H9 (cell line): Measurements from ENCODE around the gene SLC1A6. TPM values are rescaled to one million over a fixed set of nuclear protein-coding genes. Genes with fewer than 3 reads are reported as not detected.

ENCODE experiments used
- DNase-seq: peaks from one replicate; pipeline ENCODE4 v3.0.0-alpha.2; 2017
- H2AFZ ChIP-seq: one replicate; pipeline ENCODE4 v1.6.1; 2013; ENCODE audit warnings: mild to moderate bottlenecking, low read length, control low read depth, moderate library complexity
- H2AK5ac ChIP-seq: 2 replicates; pipeline ENCODE4 v1.6.1; 2013; ENCODE audit warnings: low read length, control low read depth, mixed read lengths; ENCODE audit not compliant: insufficient read length
- H2BK120ac ChIP-seq: one replicate; pipeline ENCODE4 v1.6.1; 2013; ENCODE audit warnings: low read depth, mild to moderate bottlenecking, low read length, control low read depth, inconsistent platforms; ENCODE audit not compliant: poor library complexity, severe bottlenecking
- H2BK12ac ChIP-seq: 2 replicates; pipeline ENCODE4 v1.6.1; 2013; ENCODE audit warnings: low read length, control low read depth, mixed read lengths, low read depth; ENCODE audit not compliant: insufficient read length
- H2BK15ac ChIP-seq: 2 replicates; pipeline ENCODE4 v1.6.1; 2013; ENCODE audit warnings: low read depth, low read length, control low read depth
- H2BK20ac ChIP-seq: one replicate; pipeline ENCODE4 v1.6.1; 2013; ENCODE audit warnings: low read depth, mild to moderate bottlenecking, low read length, control low read depth, inconsistent platforms; ENCODE audit not compliant: poor library complexity, severe bottlenecking
- H2BK5ac ChIP-seq: 2 replicates; pipeline ENCODE4 v1.6.1; 2013; ENCODE audit warnings: low read length, control low read depth, mixed read lengths; ENCODE audit not compliant: insufficient read length
- H3K14ac ChIP-seq: 2 replicates; pipeline ENCODE4 v1.6.1; 2013; ENCODE audit warnings: low read length, control low read depth; ENCODE audit not compliant: insufficient read depth
- H3K18ac ChIP-seq: 2 replicates; pipeline ENCODE4 v1.6.1; 2013; ENCODE audit warnings: low read depth, mild to moderate bottlenecking, mixed read lengths, low read length, control low read depth; ENCODE audit not compliant: insufficient read length
- H3K23ac ChIP-seq: 2 replicates; pipeline ENCODE4 v1.6.1; 2013; ENCODE audit warnings: low read length, control low read depth, mixed read lengths, low read depth; ENCODE audit not compliant: insufficient read length
- H3K23me2 ChIP-seq: 2 replicates; pipeline ENCODE4 v1.6.1; 2013; ENCODE audit warnings: low read depth, mild to moderate bottlenecking, mixed read lengths, low read length, control low read depth; ENCODE audit not compliant: insufficient read length, poor library complexity, severe bottlenecking
- H3K27ac ChIP-seq: 2 replicates; pipeline ENCODE4 v1.5.1; 2013; ENCODE audit warnings: low read length, control low read depth, mixed read lengths, low read depth; ENCODE audit not compliant: insufficient read length
- H3K27me3 ChIP-seq: 2 replicates; pipeline ENCODE4 v1.6.1; 2013; ENCODE audit warnings: low read length, control low read depth, inconsistent platforms; ENCODE audit not compliant: insufficient read depth
- H3K4ac ChIP-seq: 2 replicates; pipeline ENCODE4 v1.6.1; 2013; ENCODE audit warnings: low read depth, mild to moderate bottlenecking, control low read depth, inconsistent platforms, low read length, moderate library complexity
- H3K4me1 ChIP-seq: 2 replicates; pipeline ENCODE4 v1.6.1; 2013; ENCODE audit warnings: low read length, control low read depth, inconsistent platforms; ENCODE audit not compliant: insufficient read depth
- H3K4me2 ChIP-seq: 2 replicates; pipeline ENCODE4 v1.6.1; 2013; ENCODE audit warnings: low read length, control low read depth, mixed read lengths; ENCODE audit not compliant: insufficient read length, insufficient read depth
- H3K56ac ChIP-seq: 2 replicates; pipeline ENCODE4 v1.6.1; 2013; ENCODE audit warnings: low read depth, mild to moderate bottlenecking, mixed read lengths, low read length, control low read depth; ENCODE audit not compliant: insufficient read length
- H3K79me1 ChIP-seq: 2 replicates; pipeline ENCODE4 v1.6.1; 2013; ENCODE audit warnings: low read depth, mild to moderate bottlenecking, moderate library complexity, low read length, control low read depth, inconsistent platforms; ENCODE audit not compliant: insufficient read depth, poor library complexity, severe bottlenecking
- H3K79me2 ChIP-seq: 2 replicates; pipeline ENCODE4 v1.6.1; 2013; ENCODE audit warnings: low read length, control low read depth, inconsistent platforms; ENCODE audit not compliant: insufficient read depth
- H3K9ac ChIP-seq: 2 replicates; pipeline ENCODE4 v1.6.1; 2013; ENCODE audit warnings: low read length, control low read depth, mixed read lengths; ENCODE audit not compliant: insufficient read length; ENCODE audit errors: extremely low read depth
- H3K9me3 ChIP-seq: one replicate; pipeline ENCODE4 v1.6.1; 2013; ENCODE audit warnings: low read depth, low read length, inconsistent platforms; ENCODE audit not compliant: control insufficient read depth
- H3T11ph ChIP-seq: one replicate; pipeline ENCODE4 v1.6.1; 2013; ENCODE audit warnings: mild to moderate bottlenecking, low read length, control low read depth, inconsistent platforms
- H4K20me1 ChIP-seq: one replicate; pipeline ENCODE4 v1.6.1; 2013; ENCODE audit not compliant: control insufficient read depth, insufficient read length, insufficient read depth
- H4K5ac ChIP-seq: 2 replicates; pipeline ENCODE4 v1.6.1; 2013; ENCODE audit warnings: low read depth, mild to moderate bottlenecking, mixed read lengths, low read length, control low read depth; ENCODE audit not compliant: insufficient read length
- H4K8ac ChIP-seq: replicated peaks from 2 replicates; pipeline ENCODE4 v1.6.1; 2013; ENCODE audit warnings: low read length, control low read depth, mixed read lengths, low read depth; ENCODE audit not compliant: insufficient read length
- H4K91ac ChIP-seq: 2 replicates; pipeline ENCODE4 v1.6.1; 2013; ENCODE audit warnings: low read depth, mild to moderate bottlenecking, moderate library complexity, mixed read lengths, low read length, control low read depth; ENCODE audit not compliant: insufficient read length
- H3K27ac Mint-ChIP-seq, 3 experiments: 2 replicates in 2 of 3; 3 replicates in 1 of 3; pipeline ENCODE4 v1.8.0; 2020 to 2021; ENCODE audit warnings: mixed read lengths in 3 of 3, mild to moderate bottlenecking in 1 of 3, moderate library complexity in 1 of 3
- H3K27me3 Mint-ChIP-seq: 2 replicates; pipeline ENCODE4 v1.8.0; 2021; ENCODE audit warnings: low read depth, mild to moderate bottlenecking, moderate library complexity, mixed read lengths
- H3K36me3 Mint-ChIP-seq, 3 experiments: 2 replicates in 2 of 3; 3 replicates in 1 of 3; pipeline ENCODE4 v1.8.0; 2020 to 2021; ENCODE audit warnings: low read depth in 3 of 3, mixed read lengths in 3 of 3; ENCODE audit not compliant: insufficient read depth in 1 of 3
- H3K4me1 Mint-ChIP-seq, 2 experiments: 2 replicates each; pipeline ENCODE4 v1.8.0; 2020; ENCODE audit warnings: mixed read lengths in 2 of 2
- H3K4me3 Mint-ChIP-seq, 2 experiments: 2 replicates in 1 of 2; 3 replicates in 1 of 2; pipeline ENCODE4 v1.8.0; 2020 to 2021; ENCODE audit warnings: mild to moderate bottlenecking in 2 of 2, mixed read lengths in 2 of 2, moderate library complexity in 1 of 2
- H3K9me3 Mint-ChIP-seq, 2 experiments: 2 replicates in 1 of 2; 3 replicates in 1 of 2; pipeline ENCODE4 v1.8.0; 2020; ENCODE audit warnings: mild to moderate bottlenecking in 2 of 2, mixed read lengths in 2 of 2, moderate library complexity in 1 of 2
- CTCF ChIP-seq: fragments of 200-600 bp; sonication (generic); conservative IDR thresholded peaks from 3 replicates; pipeline ENCODE4 v1.8.0; 2021; ENCODE audit warnings: antibody characterized with exemption, mild to moderate bottlenecking
- WGBS: extraction: QIAGEN DNeasy Blood & Tissue Kit; methylation state at CpG from one replicate; pipeline ENCODE4 v1.1.7; 2013; ENCODE audit warnings: missing lambda C conversion rate, low lambda C conversion rate, mixed read lengths; ENCODE audit not compliant: insufficient read length; ENCODE audit errors: extremely low coverage; 5-methylcytosine and 5-hydroxymethylcytosine counted together
- total RNA-seq: library from RNA; stranded (reverse); gene quantifications from 2 replicates; pipeline ENCODE4 v1.2.1, GENCODE V29; 2021

Gene SLC1A6
- total RNA-seq, 1 experiment from 2014 or later, result 8.3 TPM

- Mint-ChIP-seq H3K27ac (no peak overlapping the region), H3K27me3 (0 out of 2 replicates have a peak, but pooled peaks cover 1% of the 10 kb centered on the region), H3K9me3 (peaks cover 28 to 51% of the 10 kb centered on the region in 2 experiments), H3K4me1 (no peaks in the 10 kb centered on the region), H3K4me3 (no peak overlapping the region), H3K36me3 (peaks cover 20 to 28% (median 24%) of the 10 kb centered on the region in 3 experiments)
- Histone ChIP-seq H4K5ac (no peak overlapping the region), H3T11ph (no peak overlapping the region), H3K4ac (no peak overlapping the region), H3K56ac (no peak overlapping the region), H3K27ac (no peak overlapping the region), H3K79me1 (no peaks in the 10 kb centered on the region), H4K91ac (no peak overlapping the region), H3K4me2 (no peak overlapping the region), H3K4me1 (no peaks in the 10 kb centered on the region), H3K79me2 (no peaks in the 10 kb centered on the region), H3K27me3 (no peaks in the 10 kb centered on the region), H2BK5ac (no peak overlapping the region), H3K14ac (no peak overlapping the region), H4K20me1 (no peaks in the 10 kb centered on the region), H2BK15ac (no peak overlapping the region), H4K8ac (no peak overlapping the region), H2BK20ac (no peak overlapping the region), H3K18ac (no peak overlapping the region), H3K9ac (no peak overlapping the region), H2AFZ (no peak overlapping the region), H2BK12ac (no peak overlapping the region), H3K23ac (no peak overlapping the region), H2AK5ac (no peak overlapping the region), H3K23me2 (no peaks in the 10 kb centered on the region), H3K9me3 (peaks cover 5% of the 10 kb centered on the region), H2BK120ac (no peak overlapping the region)
- no peak for DNase-seq
- no peak for TF ChIP-seq CTCF
- no CpG with 5 or more reads among the region's 1 CpG for WGBS
These were observed 20.4 kb downstream of the SLC1A6 start for GRCh38 chr19:14959263-14959662.
